H4 (cell line): Measurements from ENCODE around the gene ADAM12. TPM values are rescaled to one million over a fixed set of nuclear protein-coding genes. Genes with fewer than 3 reads are reported as not detected.

Experiments
- DNase-seq: peaks from one replicate; pipeline ENCODE4 v3.0.0-alpha.2; 2015; ENCODE audit warnings: low spot score
- total RNA-seq: library from RNA; depleted of rRNA; stranded (reverse); fragments of >200 nt; shearing (Covaris generic); gene quantifications from 2 replicates; pipeline ENCODE4 v1.2.3, GENCODE V29; 2014

Gene ADAM12
- total RNA-seq, 1 experiment from 2014 or later = 2.0 TPM

DNA sequence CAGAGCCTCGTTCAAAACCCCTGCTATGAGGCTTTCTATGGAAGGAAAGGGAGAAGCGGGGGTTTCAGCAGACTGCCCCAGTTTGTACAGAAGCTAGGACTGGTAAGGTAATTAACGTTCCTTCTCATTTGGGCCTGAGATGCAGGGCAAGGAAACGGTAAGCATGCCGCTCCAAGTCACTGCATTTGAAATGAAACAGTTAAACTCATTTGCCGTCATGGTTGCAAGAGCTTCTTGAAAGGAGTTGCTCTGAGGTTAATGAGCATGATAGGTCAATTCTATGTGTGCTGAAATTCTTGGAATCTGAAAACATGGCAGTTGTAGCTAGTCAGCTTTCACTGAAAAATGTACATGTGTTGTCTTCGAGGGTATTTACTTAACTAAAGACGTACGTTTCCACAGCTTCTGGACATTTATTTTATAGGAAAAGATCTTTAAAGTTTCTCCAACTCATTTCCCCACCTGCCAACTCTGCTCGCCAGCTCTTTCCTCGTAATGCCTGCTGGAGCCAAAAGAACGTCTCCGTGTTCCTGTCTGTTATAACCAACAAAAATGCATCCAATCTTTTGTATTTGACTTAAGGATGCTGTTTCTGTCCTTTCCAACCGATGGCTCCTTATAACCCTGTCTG, 73.3 kb downstream of the ADAM12 start:
- no peak for DNase-seq

DNA sequence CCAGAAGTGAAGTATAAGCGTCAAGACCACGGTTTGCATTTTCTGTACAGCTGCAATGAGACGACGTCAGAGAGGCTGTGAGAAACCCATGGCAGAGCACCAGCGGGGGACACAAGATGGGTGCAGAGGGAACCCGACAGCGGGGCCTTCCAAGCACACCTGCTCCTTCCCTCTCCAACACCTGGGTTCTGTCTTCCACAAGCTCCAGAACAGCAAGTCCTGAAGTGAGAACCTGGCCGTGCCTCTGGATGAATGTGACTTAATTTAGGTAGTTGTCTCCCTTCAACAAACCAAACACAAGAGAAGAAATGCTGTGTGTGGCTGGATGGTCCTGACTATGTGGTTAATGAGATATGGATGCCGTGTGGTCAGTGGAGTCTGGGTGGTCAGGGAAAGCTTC, 76.1 kb downstream of the ADAM12 start:
- no peak for DNase-seq

DNA sequence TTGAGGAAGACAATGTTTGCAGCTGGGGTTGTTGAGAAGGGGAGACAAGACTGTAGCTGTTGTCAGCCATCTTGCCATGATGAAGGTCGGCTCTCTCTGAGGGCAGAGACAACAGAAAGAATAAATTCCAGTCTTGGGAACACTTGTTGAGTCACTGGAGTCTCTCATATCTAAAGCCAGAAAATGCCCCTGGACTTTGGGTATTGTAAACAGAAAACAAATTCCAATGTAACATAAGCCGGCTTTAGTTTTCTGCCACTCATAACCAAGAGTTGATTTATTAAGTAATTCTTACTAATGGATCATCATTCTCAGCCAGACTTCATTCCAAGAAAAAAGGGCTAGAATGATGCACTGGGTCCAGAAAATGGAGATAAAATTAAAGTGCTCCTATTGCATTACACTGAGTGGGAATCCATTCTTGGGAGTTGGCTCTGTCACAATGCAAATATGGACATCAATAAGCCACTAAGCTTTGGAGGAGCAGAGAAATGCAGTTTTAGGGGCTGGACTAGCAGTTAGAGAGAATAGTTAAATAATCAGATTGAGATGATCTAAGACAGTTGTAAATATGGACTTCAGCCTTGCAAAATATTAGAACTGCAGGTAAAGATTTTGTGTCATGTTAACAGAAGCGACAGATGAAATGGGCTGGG, 78.9 kb downstream of the ADAM12 start:
- no peak for DNase-seq

DNA sequence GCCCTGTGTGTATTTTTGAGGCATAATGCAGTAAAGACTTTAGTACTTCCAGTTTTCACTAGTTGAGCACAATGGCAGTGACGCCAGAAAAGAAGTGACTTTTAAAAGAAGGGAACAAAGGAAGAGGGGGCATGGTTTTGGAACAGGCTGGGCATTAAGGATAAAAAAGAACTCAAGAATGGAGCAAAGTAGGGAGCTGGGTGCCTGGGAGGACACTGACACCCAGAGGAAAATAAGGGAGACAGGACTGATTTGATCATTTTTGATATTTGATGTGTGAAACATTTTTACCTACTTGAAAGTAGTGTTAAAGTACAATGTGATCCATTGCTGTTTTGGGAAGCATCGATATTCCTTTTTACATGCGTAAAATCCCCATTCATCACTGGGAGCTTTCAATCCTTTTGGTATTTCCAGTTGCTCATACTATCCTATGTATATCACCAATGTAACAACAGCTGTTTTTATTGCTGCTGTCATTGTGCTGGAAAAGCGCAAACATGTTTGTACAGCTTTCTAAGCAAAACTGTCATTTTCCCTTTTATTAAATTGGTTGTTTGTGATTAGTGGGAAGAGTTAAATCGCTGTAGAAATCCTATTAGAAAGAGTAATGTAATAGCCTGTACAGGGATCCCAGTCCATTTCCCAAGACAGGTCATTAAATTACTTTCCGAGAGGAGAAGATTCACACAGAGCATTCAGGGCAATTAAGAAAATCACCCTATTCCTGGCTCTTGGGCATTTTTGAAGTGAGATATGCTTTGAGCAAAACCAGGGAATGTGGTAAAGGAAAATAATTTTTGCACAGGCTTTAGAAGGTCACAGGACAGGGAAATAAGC, 85.2 kb downstream of the ADAM12 start:
- DNase-seq = no peak

DNA sequence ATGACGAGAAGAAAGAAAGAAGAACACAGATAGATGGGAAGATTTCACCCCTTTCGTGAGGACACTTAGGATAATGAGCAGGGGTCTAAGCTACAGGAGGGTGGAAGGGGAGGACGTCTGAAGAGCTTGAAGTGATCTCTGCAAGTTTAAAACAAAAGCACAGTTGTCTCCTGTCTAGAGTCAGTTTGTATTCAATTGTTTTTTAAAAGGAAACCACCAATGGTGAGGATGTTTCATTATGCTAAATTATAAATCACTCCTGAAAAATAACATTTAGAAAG, 85.9 kb downstream of the ADAM12 start:
- DNase-seq = no peak

DNA sequence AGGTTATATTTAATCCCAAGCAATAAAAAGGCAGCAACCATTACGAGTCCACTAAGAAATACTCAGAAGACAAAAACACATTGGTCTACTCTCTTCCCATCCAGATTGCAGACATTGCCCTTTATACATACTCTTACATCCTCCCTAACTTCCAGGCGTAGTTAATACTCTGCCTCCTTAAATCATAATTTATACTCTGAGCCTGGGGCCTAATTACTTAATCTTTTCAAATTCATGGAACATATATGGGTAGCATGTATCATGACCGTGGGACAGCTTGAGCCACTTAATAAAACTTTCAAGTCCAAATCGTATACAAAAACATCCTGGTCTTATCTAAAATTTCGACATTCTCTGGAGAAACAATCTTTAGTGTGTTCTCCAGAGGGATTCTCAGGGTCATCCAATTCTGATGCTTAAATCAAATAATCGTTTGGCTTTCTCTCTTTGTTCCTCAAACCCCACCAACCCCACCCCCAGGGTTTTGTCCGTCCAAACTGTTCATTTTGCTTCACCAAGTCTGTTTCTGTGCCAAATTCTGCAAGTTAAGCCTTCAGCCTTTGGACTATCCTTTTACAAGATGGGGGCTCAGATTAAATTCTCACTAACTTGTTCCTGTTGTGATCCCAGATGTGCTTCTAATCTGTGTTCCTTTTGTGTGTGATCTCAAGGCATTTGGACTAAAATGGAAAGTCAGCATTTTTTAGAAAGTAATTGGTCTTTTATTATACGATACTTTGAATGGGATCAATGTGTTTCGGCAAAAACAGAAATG, 86.4 kb downstream of the ADAM12 start:
- no peak for DNase-seq

DNA sequence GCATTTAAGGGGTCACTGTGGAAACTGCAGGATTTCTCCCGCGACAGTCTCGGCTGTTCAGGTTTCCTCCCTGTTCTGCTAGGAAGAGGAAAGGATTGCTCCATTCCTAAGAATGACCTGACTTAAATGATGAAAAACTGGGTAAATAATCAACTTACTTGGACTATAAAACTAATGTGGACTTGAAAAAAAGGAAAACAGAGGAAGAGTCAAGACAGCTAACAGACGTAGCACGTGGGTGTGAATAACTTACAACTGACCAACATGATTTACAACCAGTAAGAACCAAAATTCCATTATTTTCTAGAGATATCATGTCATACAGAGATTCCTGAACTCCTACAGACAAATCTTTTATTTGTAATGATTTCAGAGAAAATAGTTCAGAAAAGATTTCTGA, 93.8 kb downstream of the ADAM12 start:
- DNase-seq = no peak

DNA sequence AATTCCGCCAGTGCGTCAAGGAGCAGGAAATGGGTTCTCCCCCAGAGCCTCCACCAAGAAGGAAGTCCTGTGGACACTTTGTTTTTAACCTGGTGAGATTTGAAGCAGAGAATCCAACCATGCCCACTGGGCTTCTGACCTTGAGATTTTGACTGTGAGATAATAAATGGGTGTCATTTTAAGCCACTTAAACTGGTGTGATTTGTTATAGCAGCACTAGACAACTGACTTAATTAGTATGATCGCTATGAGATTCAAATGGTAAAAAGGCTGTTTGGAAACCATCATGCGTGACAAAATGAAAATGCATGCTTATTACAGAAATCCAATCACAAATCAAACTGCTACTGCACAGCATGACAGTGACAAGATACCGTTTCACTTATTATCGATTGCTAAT, 98.0 kb downstream of the ADAM12 start:
- DNase-seq = no peak

DNA sequence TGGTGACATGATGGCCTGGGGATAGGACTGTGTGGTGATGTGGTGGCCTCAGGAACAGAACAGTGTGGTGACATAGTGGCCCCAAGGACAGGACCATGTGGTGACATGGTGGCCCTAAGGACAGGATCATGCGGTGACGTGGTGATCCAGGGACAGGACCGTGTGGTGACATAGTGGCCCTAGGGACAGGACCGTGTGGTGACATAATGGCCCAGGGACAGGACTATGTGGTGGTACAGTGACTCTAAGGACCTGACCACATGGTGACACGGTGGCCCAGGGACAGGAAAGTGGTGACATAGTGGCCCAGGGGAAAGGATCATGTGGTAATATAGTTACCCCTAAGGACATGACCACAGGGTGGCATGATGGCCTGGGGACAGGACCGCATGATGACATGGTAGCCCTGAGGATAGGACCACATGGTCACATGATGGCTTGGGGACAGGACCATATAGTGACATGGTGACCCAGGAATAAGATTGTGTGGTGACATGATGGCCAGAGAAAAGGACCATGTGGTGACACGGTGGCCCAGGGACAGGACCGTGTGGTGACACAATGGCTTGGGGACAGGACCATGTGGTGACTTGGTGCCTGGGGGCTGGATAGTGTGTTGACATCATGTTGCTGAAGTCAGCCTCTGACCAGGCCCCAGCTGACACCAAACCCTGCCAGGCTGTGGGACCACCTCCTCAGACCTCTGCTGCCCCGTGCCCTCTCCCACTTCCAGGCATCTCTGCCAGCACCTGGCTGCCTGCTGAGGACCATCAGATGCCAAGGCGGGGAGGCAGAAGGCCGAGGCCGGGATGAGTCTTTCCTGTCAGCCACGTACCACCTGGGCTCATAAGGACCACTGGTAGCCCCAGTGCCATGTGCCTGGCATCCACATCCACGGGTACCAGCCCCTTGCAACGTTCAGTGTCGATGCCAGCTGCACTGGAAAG, 99.5 kb downstream of the ADAM12 start:
- no peak for DNase-seq

DNA sequence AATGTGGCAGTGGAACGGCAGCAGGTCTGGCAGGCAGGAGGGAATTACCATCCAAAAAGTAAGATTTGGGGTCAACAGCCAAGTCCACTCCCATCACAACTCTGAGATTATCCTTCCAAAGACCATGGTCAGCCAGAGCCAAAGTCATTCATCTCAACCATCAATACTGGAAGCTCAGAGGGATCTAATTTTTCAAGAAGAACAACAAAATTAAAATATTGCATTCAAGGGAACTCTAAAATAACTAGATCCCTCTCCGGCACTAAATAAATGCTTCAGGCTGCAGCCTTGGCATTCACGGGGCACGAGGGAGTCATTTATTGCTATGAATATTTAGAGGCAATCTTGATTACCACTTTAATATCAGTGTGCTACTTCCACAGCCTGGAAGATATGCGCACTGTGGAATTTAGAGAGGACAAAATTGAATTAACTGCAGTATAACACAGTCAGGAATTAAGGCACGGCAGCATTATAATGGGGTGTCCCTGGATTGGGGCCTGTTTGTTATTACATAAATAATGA, 102.0 kb downstream of the ADAM12 start:
- no peak for DNase-seq

DNA sequence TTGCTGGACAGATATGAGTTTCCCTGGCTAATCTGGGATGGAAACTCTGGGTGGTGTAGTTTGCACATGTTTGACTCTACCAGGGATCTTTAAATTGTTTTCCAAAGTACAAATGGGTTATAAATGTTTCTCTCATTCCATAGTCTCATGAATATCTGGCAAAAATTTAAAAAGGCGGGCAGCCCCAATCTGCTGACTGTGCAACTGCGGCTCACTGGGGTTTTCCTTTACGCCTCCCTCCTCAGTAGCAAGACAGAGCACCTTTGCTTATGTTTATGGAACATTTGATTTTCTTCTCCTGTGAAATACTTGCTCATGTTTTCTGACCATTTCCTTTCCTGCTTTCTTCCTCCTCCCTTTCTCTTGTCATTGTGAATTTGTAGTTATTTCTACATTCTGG, 105.0 kb downstream of the ADAM12 start:
- DNase-seq = no peak

DNA sequence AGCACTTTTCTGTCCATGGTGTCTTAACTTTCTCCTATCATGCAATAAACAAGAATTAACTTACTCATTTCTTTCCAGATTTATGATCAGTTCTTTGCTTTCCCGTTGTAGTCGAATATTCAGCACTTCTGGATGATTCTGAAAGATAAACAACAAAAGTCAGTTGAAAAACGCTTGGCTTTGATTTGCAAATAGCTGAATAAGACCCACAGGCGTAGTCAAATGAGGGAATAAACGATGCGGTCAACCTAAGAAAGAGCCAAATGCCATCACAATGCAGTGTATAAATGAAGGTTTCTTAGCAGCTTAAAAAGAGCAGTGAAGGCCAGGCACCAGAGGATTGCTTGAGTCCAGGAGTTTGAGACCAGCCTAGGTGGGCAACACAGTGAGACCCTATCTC, 109.4 kb downstream of the ADAM12 start:
- DNase-seq = no peak

DNA sequence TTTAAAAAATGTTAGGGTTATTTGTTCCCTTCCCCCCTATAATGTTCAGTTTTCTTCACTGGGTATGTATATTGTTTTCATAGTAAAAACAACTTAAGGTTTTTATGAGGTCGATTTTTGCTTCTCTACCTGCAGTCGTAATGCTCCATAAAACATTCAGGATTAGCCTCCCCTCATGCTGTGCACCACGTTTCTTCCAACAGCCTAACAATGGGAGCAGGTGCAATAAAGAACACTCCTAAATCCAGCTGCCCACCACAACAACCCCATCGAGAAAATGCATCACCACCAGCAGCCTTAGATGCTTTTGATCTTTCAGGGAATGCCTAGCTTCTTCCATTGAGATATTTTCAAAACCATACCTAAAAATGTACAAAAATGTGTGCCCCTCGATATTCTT, 111.1 kb downstream of the ADAM12 start:
- no peak for DNase-seq

DNA sequence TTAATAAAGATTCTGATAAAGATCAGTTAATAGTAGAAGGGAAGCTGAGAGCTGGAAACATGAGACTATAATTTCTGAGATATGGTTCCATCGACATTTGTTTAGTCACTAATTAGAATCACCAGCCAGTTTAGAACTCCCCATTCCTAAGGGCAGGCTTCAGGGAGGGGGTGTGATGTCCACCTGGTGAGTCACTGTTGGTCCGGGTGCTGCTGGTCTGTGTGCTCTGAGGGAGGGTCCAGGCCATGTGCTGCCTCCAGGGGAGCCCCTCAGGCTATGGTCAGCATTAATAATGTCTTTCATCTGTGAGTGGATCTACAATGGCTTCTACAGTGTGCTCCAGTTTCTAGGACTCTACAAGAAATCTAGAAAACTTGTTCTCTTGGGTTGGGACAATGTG, 115.8 kb downstream of the ADAM12 start:
- DNase-seq = no peak

DNA sequence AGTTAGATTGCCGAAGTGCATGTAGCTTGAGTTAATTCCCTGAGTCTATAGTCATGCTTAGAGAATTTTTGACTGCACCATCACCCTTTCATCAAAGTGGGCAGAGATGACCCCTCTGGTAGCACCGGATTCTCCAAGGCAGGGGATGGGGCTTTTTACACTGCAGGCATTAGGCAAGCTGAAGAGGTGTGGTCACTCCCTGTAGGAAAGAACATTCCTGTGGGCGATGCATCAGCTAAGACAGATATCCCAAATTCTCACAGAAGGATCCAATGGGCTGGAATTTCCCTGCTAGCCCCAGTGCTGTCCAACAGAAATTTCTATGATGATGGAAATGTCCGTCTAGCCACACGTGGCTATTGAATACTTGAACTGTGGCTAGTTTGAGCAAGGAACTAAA, 118.2 kb downstream of the ADAM12 start:
- no peak for DNase-seq

DNA sequence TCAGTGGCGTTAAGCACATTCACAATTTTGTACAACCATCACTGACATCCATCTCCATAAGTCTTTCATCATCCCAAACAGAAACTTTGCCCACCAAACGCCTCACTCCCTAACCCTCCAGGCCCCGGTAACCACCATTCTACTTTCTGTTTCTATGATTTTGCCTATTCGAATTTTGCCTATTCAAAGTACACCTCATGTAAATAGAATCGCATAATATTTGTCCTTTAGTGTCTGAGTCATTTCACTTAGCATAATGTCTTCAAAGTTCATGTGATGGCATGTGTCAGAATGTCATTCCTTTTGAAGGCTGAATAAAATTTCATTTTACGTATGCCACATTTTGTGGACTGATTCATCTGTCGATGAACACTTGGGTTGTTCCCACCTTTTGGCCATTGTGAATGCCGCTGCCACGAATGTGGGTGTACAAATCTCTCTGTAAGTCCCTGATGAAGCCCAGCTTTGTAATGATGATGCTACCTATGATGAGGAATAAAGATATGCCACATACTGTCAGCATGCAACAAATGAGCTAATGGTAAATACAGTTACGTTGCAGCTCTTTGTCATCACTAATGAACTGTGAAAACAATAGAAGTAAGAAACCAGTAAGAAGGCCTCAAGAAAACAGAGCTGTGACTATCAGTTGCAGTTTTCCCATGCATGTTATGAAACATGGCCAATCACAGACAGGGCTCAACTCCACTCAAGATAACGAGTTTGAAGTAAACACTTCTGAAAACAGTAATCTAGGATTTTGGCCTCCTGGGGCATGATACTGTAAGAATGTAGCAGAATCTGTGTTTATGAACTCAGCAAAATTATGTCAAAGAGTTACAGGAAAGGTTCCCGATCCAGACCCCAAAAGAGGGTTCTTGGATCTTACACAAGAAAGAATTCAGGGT, 120.0 kb downstream of the ADAM12 start:
- no peak for DNase-seq

DNA sequence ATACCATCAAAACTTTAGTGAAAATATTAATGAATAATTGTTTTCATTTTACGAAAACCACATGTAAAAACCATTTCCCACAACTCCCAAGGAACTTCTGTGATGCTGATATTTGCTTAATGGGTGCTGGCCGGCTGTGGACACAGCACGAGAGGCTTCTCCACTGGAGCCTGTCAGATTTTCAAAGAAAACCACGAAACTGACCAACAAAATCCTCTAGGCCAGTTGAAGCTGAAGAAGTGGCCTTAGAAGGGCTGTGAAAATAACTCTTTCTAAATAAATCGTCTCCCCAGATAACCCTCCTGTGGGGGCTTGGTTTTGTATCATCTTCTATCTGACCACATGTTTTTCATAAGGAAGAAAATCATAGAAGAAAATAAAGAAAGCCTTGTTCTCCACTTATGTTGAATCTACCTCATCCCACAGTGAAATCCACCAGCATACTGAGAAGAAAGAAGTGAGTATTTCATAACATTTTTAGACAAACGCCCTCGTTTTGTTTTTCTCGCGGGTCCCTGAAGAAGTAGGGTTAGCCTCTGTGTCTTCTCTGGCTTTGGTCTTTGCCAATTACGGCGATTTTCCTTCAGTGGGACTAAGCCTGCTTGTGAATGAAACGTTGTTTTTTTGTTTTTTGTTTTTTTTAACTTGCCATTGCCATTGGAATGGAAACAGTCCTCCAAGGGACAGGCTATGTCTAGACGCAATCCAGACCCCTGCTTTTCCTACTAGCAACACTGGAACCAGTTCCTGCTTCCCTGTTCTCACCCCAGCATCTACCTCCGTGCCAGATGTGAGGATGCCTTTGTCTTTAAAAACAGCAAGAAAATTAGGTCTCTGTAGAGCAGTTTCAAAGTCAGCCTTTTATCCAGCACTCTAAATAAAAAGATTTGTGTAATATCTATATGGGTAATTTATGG, 123.9 kb downstream of the ADAM12 start:
- DNase-seq = no peak

DNA sequence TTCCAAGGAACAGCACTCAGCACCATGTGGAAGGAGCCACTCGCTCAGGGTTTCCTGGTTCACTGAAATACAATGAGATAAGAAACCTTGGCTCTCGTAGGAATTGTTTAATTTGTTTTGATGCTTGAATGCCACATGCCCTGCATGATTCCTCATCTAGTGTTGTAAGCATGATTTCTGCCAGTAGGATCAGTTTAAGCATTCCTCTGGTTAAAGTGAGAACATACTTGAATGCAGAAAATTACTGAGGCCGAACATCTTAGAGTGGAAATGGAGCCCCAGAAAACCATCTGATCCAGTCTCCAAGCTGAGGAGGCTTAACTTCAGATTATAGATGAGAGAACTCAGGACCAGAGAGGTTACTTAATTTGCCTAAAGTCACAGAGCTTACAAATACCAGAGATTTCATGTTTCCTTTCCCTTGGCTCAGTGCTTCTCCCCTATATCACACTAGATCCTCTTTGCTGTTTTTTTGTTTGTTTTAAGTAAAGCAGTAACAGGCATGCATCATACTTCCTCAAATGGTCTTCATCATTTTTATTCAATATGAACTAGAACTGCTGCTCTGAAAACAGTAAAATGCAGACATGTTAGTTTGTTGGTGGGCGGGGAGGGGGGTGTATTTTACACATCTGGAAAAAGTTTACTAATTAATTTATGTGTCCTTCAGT, 125.1 kb downstream of the ADAM12 start:
- DNase-seq = no peak
